Measurements from ENCODE around the gene RPN1. TPM values are rescaled to one million over a fixed set of nuclear protein-coding genes. Genes with fewer than 3 reads are reported as not detected.
"Not testable (repeated sequence)": the region's sequence is repeated elsewhere in the genome, so short reads cannot be mapped to it uniquely, and the experiment has no call there.

Gene RPN1
- total RNA-seq, 1 donor from 2014 or later = 285 TPM

DNA sequence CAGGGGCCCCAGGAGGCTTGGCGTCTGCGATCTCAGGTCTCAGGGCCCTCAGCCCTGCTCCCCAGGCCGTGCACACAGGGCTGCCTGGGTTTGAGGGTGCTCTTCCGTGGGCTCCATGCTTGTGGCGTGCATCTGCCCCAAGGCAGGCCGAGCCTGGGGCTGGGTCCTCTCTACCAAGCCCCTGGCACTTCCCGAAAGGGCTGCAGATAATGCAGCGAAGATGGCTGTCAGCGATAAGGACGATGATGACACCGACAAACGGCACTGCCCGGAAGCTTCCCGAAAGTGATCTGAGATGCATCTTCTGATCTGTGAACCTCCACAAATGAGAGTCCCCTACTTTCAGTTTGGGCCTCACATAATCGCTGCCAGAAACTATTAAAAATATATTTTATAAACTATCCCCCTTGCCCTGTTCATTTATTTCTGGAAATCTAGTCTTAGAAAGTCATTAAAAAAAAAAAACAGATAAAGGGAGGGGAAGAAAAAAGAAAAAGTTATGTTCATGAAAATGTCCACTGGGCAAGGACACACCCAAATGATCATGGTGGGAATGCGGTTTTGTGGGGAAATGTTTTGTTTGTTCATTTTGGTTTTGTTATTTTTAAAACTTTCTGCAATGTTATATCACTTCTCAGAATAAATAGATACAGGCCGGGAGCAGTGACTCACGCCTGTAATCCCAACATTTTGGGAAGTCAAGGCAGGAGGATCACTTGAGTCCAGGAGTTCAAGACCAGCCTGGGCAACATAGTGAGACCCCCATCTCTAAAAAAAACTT, 51.5 kb downstream of the RPN1 start:
- no peak for DNase-seq (ENCODE audit: low read depth)
- TF ChIP-seq, protein P1, sequence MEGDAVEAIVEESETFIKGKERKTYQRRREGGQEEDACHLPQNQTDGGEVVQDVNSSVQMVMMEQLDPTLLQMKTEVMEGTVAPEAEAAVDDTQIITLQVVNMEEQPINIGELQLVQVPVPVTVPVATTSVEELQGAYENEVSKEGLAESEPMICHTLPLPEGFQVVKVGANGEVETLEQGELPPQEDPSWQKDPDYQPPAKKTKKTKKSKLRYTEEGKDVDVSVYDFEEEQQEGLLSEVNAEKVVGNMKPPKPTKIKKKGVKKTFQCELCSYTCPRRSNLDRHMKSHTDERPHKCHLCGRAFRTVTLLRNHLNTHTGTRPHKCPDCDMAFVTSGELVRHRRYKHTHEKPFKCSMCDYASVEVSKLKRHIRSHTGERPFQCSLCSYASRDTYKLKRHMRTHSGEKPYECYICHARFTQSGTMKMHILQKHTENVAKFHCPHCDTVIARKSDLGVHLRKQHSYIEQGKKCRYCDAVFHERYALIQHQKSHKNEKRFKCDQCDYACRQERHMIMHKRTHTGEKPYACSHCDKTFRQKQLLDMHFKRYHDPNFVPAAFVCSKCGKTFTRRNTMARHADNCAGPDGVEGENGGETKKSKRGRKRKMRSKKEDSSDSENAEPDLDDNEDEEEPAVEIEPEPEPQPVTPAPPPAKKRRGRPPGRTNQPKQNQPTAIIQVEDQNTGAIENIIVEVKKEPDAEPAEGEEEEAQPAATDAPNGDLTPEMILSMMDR (conservative IDR thresholded peaks at IDR 0.05; ENCODE audit: low read depth, low read length) = no peak
- no peak overlapping the region for H3K4me3 ChIP-seq (ENCODE audit: low read depth, low read length)

DNA sequence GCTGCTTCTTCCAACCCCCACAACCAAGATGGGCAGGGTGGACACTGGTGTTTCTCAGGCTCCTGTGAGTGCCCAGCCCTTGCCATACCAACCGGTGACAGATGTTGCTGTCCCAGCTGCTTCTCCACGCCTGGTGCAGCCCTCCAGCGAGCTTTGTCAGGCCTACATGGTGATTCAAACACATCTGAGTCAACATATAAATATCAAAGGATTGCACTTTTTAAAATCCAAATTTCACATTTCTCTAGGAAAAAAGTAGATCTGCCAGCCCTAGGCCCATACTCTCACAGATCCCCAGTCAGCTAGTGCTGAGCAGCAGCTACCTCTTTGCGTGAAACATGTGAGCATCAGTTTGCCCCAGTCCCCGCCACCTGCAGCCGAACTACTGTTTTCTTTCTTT, 52.7 kb downstream of the RPN1 start:
- H3K4me3 ChIP-seq (ENCODE audit: low read depth, low read length) = no peak overlapping the region
- TF ChIP-seq, protein P1 (conservative IDR thresholded peaks at IDR 0.05; ENCODE audit: low read depth, low read length) = no peak
- DNase-seq (ENCODE audit: low read depth) = no peak

DNA sequence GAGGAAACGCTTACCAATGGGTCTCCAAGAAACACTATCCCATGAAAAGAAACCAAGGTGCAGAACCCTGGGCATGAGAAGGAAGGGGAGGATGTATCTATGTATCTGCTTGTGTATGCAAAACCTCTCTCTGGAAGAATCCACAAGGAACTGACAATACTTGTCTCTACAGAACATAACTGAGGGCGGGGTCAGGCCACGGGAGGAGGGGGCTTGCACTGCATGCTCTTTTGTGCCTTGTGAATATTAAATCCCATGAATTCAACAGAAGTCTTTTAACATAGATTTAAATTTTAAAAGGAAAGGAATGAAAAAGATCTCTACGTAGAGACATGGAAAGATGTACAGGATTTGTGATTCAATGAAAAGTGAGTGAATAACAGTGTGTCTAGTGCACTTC, 57.8 kb downstream of the RPN1 start:
- H3K4me3 ChIP-seq (ENCODE audit: low read depth, low read length) = no peak overlapping the region
- TF ChIP-seq, protein P1 (conservative IDR thresholded peaks at IDR 0.05; ENCODE audit: low read depth, low read length) = no peak
- no peak for DNase-seq (ENCODE audit: low read depth)

DNA sequence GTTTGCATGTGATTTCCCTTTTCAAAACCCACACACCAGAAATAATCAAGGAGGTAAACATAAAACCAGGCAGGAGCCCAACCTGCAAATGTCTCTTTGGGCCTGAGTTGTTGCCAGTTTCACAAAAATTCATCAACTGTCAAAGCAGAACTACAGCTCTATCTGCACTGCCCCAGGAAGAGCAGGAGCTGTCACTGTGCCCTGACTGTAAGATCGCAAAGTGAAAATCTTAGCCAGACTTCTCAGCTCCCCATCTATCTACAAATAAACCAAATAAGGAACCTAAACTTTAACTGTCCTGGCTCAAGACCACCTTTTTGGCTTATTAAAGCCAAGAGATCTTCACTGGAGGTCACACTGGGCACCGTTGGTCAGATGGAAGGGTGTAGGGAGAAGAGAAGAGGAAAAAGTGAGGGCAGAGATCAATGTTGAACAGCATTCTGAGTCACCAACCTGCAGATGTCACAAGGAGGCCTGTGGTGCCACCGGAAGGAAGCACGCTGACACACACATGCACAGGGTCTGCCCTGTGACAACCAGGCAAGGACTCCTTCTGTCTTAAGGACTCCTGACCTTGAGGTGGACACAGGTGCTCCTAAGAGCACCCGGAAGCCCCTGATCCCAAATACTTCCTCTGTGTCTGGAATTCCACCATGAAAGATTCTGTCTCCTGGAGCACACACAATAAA, 58.7 kb downstream of the RPN1 start:
- no peak for DNase-seq (ENCODE audit: low read depth)
- TF ChIP-seq, protein P1 (conservative IDR thresholded peaks at IDR 0.05; ENCODE audit: low read depth, low read length) = no peak
- H3K4me3 ChIP-seq (ENCODE audit: low read depth, low read length) = no peak overlapping the region

DNA sequence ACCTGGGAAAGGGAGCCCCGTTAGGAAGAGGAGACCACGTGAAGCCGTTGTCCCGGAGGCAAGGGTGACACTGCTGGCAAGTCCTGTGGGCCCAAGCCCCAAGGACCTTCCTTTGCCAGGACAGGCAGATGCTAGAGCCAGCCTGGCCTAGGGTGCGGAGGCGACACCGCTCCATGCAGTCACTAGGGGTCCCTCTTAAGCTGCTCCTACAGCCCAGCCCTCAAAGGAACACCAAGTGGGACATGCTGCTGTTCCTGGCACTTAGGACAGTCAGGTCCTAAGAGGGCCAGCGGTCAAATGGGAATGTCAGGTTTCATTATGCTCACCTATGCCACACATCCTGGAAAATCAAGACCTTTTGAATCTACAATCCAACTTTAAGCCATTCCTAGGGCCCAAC, 59.7 kb downstream of the RPN1 start:
- no peak overlapping the region for H3K4me3 ChIP-seq (ENCODE audit: low read depth, low read length)
- DNase-seq (ENCODE audit: low read depth) = no peak
- TF ChIP-seq, protein P1 (conservative IDR thresholded peaks at IDR 0.05; ENCODE audit: low read depth, low read length) = peak; percentile 39

DNA sequence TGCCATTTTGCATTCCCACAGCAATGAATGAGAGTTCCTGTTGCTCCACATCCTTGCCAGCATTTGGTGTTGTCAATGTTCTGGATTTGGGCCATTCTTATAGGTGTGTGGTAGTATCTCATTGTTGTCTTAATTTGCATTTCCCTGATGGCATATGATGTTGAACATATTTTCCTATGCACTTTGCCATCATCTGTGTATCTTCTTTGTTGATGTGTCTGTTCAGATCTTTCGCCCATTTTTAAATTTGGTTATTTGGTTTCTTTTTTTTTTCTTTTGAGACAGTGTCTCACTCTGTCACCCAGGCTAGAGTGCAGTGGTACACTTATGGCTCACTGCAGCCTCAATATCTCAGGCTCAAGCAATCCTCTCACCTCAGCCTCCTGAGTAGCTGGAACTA, 60.6 kb downstream of the RPN1 start:
- H3K4me3 ChIP-seq (ENCODE audit: low read depth, low read length); DNase-seq (ENCODE audit: low read depth): not testable (repeated sequence)

DNA sequence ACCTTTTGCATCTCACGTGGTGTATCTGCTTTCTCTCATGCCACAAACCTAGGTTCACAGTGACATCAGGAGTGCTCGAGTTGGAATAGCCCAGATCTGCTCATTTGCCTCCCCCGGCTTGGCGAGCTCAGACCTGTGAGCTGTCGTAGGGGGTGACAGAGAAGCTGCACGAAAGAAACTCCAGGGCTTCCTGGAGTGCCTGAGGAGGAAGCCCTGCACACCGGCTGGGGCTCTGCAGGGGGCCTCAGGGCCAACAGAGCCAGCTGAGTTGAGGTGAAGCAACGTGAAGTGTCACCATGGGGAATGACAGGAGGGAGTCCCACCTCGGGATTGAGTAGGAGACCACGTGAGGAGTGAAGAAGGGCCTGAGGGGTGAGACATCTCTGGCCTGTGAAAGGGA, 62.5 kb downstream of the RPN1 start:
- DNase-seq (ENCODE audit: low read depth) = no peak
- TF ChIP-seq, protein P1 (conservative IDR thresholded peaks at IDR 0.05; ENCODE audit: low read depth, low read length) = no peak
- no peak overlapping the region for H3K4me3 ChIP-seq (ENCODE audit: low read depth, low read length)
